ENCODE data around the gene ZBTB48.

DNA sequence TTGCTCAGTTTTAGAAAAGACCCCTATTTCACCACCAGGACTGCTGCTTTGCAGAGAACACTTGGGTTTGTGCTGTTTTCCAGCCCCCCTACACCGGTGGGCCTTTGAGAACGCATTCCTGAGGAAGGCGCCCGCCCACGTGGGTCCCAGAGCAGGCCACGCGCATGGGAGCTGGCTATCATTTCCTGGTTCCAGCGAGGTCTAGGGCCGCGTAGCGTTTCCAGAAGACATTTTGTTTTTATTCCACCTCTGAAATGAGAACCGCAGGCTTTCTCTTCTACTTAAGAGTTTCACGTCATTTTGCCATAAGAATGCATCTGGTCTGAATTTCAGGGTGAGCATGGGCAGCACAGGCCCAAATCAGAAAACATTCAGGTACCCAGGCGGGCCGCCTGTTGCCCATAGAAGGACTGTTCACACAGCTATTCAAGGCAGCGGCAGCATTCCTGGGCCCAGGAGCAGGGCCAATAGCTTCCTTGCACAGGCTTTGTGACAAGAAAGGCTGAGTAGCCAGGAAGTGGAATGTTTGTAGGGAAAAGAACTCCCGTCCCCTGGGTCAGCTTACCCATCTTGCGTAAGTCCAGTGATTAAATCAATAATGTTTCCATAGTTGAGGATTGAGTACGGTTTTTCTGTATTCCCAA lies 24.2 kb downstream of the ZBTB48 start:
- TF ChIP-seq, protein P1, sequence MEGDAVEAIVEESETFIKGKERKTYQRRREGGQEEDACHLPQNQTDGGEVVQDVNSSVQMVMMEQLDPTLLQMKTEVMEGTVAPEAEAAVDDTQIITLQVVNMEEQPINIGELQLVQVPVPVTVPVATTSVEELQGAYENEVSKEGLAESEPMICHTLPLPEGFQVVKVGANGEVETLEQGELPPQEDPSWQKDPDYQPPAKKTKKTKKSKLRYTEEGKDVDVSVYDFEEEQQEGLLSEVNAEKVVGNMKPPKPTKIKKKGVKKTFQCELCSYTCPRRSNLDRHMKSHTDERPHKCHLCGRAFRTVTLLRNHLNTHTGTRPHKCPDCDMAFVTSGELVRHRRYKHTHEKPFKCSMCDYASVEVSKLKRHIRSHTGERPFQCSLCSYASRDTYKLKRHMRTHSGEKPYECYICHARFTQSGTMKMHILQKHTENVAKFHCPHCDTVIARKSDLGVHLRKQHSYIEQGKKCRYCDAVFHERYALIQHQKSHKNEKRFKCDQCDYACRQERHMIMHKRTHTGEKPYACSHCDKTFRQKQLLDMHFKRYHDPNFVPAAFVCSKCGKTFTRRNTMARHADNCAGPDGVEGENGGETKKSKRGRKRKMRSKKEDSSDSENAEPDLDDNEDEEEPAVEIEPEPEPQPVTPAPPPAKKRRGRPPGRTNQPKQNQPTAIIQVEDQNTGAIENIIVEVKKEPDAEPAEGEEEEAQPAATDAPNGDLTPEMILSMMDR (IDR thresholded peaks at IDR 0.05), result peak in 3 of 4 experiments; percentile 20 to 42 (median 30)
- peak; percentile 86 for TF ChIP-seq POLR2AphosphoS5 (IDR thresholded peaks at IDR 0.05)

Data from gastroesophageal sphincter (tissue), 3 donors.